Activated B cell treated with CpG ODN at 0.5 μM for 24 hours (primary cell): ENCODE data around the gene PITHD1. TPM values are rescaled to one million over a fixed set of nuclear protein-coding genes. Genes with fewer than 3 reads are reported as not detected.

Experiments
- ATAC-seq: fragments of 200-7000 bp; cut with Tn5 transposase; one replicate; pipeline ENCODE4 v1.10.0; 2021; ENCODE audit warnings: low read depth, mild to moderate bottlenecking, moderate library complexity
- CTCF ChIA-PET: fragments of 350-600 bp; sonication (Branson Sonifier 250); formaldehyde crosslinking; loops from one replicate; lab custom pipeline; 2021; ENCODE audit warnings: antibody characterized with exemption; lab: Charles Lee
- POLR2A ChIA-PET: fragments of 350-600 bp; sonication (Branson Sonifier 250); formaldehyde crosslinking; loops from one replicate; lab custom pipeline; 2021; ENCODE audit warnings: antibody characterized with exemption; lab: Charles Lee
- DNase-seq: peaks from one replicate; pipeline ENCODE4 v3.0.0; 2022
- H3K27ac Mint-ChIP-seq: one replicate; pipeline ENCODE4 v1.8.0; 2020; ENCODE audit warnings: mixed read lengths
- H3K27me3 Mint-ChIP-seq: one replicate; pipeline ENCODE4 v1.8.0; 2021; ENCODE audit warnings: mixed read lengths
- H3K36me3 Mint-ChIP-seq: one replicate; pipeline ENCODE4 v1.8.0; 2021; ENCODE audit warnings: low read depth, mixed read lengths
- H3K4me1 Mint-ChIP-seq: one replicate; pipeline ENCODE4 v1.8.0; 2021; ENCODE audit warnings: mixed read lengths
- H3K4me3 Mint-ChIP-seq: one replicate; pipeline ENCODE4 v1.8.0; 2020; ENCODE audit warnings: mild to moderate bottlenecking, mixed read lengths
- H3K9me3 Mint-ChIP-seq: one replicate; pipeline ENCODE4 v1.8.0; 2020; ENCODE audit warnings: mixed read lengths
- intact Hi-C: fragments of 100-400 bp; cut with micrococcal nuclease; formaldehyde crosslinking; loops from one replicate; pipeline ENCODE4 v1.15.1; 2024
- total RNA-seq: library from RNA; stranded (reverse); gene quantifications from 2 replicates; pipeline ENCODE4 v1.2.3, GENCODE V29; 2022
- TF ChIP-seq, protein P1 (sequence below): fragments of 200-600 bp; IDR thresholded peaks from one replicate; pipeline ENCODE4 v1.8.0; 2022; ENCODE audit warnings: antibody characterized with exemption, mild to moderate bottlenecking

Gene PITHD1
- total RNA-seq, 1 donor from 2014 or later = 58.7 TPM

DNA sequence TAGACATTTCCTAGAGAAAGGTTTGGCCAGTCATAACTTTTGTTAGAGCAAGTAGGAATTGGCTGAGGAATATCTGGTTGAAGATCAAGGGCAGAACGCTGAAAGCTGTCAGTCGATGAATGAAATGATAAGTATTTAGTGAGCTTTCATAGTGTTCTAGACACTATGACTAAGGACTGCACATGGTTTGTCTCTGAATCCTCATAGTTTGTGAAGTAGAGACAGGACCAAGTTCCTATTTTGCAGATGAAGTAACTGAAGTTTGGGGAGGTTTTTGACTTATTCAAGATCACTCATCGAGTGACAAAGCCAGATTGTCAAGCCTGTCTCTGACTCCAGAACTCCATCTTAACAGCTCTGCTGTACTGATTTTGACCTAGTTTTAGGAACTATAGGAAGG is 30.2 kb upstream of the PITHD1 start:
- ChIA-PET POLR2A (interaction anchor here (0.6 to 10.6 kb wide), 3 partner anchors 27 to 60 kb away, joined by 3 to 229 read pairs (median 145); partner anchors contain the start of gene RPL11), CTCF (interaction anchor here (0.8 to 1.4 kb wide), 5 partner anchors 21 to 169 kb away, joined by 3 to 5 read pairs (median 3); partner anchors contain the start of gene RPL11)
- no peak for DNase-seq
- H3K4me1 Mint-ChIP-seq = peaks cover 54% of the 10 kb centered on the region
- H3K4me3 Mint-ChIP-seq = no peak overlapping the region
- no peak for ATAC-seq
- peak overlapping the region; percentile 13 for H3K27ac Mint-ChIP-seq
- H3K36me3 Mint-ChIP-seq = peaks cover 76% of the 10 kb centered on the region
- TF ChIP-seq, protein P1, sequence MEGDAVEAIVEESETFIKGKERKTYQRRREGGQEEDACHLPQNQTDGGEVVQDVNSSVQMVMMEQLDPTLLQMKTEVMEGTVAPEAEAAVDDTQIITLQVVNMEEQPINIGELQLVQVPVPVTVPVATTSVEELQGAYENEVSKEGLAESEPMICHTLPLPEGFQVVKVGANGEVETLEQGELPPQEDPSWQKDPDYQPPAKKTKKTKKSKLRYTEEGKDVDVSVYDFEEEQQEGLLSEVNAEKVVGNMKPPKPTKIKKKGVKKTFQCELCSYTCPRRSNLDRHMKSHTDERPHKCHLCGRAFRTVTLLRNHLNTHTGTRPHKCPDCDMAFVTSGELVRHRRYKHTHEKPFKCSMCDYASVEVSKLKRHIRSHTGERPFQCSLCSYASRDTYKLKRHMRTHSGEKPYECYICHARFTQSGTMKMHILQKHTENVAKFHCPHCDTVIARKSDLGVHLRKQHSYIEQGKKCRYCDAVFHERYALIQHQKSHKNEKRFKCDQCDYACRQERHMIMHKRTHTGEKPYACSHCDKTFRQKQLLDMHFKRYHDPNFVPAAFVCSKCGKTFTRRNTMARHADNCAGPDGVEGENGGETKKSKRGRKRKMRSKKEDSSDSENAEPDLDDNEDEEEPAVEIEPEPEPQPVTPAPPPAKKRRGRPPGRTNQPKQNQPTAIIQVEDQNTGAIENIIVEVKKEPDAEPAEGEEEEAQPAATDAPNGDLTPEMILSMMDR = no peak
- no peaks in the 10 kb centered on the region for H3K27me3 Mint-ChIP-seq
- intact Hi-C loops = loop anchor here (5.0 kb wide), 1 partner anchor 251 kb away; no protein-coding TSS in a partner anchor
- no peaks in the 10 kb centered on the region for H3K9me3 Mint-ChIP-seq

DNA sequence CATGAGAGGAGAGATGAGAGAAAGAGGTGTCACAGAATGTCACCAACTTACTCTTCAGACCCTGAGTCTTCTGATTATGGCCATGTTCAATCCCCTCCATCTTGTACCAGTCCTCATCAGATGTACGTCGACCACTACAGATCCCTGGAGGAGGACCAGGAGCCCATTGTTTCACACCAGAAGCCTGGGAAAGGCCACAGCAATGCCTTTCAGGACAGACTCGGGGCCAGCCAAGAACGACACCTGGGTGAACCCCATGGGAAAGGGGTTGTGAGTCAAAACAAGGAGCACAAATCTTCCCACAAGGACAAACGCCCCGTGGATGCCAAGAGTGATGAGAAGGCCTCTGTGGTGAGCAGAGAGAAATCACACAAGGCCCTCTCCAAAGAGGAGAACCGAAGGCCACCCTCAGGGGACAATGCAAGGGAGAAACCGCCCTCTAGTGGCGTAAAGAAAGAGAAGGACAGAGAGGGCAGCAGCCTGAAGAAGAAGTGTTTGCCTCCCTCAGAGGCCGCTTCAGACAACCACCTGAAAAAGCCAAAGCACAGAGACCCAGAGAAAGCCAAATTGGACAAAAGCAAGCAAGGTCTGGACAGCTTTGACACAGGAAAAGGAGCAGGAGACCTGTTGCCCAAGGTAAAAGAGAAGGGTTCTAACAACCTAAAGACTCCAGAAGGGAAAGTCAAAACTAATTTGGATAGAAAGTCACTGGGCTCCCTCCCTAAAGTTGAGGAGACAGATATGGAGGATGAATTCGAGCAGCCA is 27.0 kb upstream of the PITHD1 start:
- TF ChIP-seq, protein P1 = peak; percentile 25
- CTCF ChIA-PET = interaction anchor here (0.7 to 1.3 kb wide), 6 partner anchors 21 to 207 kb away, joined by 3 to 7 read pairs (median 4); partner anchors contain the start of gene RPL11
- intact Hi-C loops = loop anchor here (1.0 to 2.0 kb wide), 4 partner anchors 40 to 207 kb away; partner anchors contain the start of genes LYPLA2 and RPL11
- H3K27me3 Mint-ChIP-seq = no peaks in the 10 kb centered on the region
- H3K36me3 Mint-ChIP-seq = peaks cover 93% of the 10 kb centered on the region
- DNase-seq (no peak), ATAC-seq (peak; percentile 84)
- H3K4me1 Mint-ChIP-seq = peaks cover 33% of the 10 kb centered on the region
- POLR2A ChIA-PET = interaction anchor here (0.7 to 1.2 kb wide), 2 partner anchors 21 to 59 kb away, joined by 3 to 9 read pairs; partner anchors contain the start of gene RPL11
- no peaks in the 10 kb centered on the region for H3K9me3 Mint-ChIP-seq
- peak overlapping the region; percentile 41 for H3K27ac Mint-ChIP-seq
- no peak overlapping the region for H3K4me3 Mint-ChIP-seq

DNA sequence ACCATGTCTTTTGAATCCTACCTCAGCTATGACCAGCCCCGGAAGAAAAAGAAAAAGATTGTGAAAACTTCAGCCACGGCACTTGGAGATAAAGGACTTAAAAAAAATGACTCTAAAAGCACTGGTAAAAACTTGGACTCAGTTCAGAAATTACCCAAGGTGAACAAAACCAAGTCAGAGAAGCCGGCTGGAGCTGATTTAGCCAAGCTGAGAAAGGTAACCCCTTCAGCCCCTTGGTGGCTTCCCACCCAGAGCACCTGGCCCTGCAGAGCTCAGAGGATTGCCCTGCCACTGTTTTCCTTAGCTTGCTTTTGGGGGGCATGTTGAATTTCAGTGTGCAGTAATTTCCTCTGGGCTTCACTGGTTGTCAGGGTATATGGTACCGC is 26.4 kb upstream of the PITHD1 start:
- no peaks in the 10 kb centered on the region for H3K9me3 Mint-ChIP-seq
- ChIA-PET CTCF (interaction anchor here (0.7 to 1.3 kb wide), 7 partner anchors 20 to 207 kb away, joined by 3 to 7 read pairs (median 4); partner anchors contain the start of gene RPL11), POLR2A (interaction anchor here (0.7 to 1.2 kb wide), 2 partner anchors 21 to 60 kb away, joined by 3 to 9 read pairs; partner anchors contain the start of gene RPL11)
- TF ChIP-seq, protein P1 = no peak
- H3K27ac Mint-ChIP-seq = no peak overlapping the region
- H3K4me3 Mint-ChIP-seq = no peak overlapping the region
- no peaks in the 10 kb centered on the region for H3K27me3 Mint-ChIP-seq
- no peak for ATAC-seq
- H3K4me1 Mint-ChIP-seq = peaks cover 31% of the 10 kb centered on the region
- intact Hi-C loops = loop anchor here (1.0 to 2.0 kb wide), 4 partner anchors 39 to 208 kb away; partner anchors contain the start of genes LYPLA2 and RPL11
- DNase-seq = no peak
- peaks cover 94% of the 10 kb centered on the region for H3K36me3 Mint-ChIP-seq

DNA sequence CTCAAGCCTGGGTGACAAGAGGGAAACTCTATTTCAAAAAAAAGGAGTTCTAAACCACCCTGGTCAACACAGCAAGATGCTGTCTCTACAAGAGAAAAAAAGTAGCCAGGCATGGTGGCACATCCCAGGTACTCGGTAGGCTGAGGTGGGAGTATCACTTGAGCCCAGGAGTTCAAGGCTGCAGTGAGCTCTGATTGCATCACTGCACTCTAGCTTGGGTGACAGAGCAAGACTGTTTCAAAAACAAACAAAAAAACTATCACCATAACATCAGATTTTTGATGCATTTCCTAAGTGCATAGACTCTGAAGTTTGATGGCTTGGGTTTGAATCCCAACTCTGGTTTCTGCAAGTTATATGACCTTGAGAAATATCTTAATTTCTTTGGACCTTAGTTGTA is 25.3 kb upstream of the PITHD1 start:
- intact Hi-C loops = no loop called here
- Mint-ChIP-seq H3K27ac (no peak overlapping the region), H3K27me3 (no peaks in the 10 kb centered on the region), H3K4me3 (no peak overlapping the region), H3K9me3 (no peaks in the 10 kb centered on the region), H3K4me1 (peaks cover 20% of the 10 kb centered on the region), H3K36me3 (peaks cover 92% of the 10 kb centered on the region)
- ChIA-PET CTCF (interaction anchor here (1.2 kb wide), 2 partner anchors 26 to 59 kb away, joined by 3 read pairs; no protein-coding TSS in a partner anchor), POLR2A (no interaction called here)
- ATAC-seq (no peak), DNase-seq (no peak)
- TF ChIP-seq, protein P1 = no peak

DNA sequence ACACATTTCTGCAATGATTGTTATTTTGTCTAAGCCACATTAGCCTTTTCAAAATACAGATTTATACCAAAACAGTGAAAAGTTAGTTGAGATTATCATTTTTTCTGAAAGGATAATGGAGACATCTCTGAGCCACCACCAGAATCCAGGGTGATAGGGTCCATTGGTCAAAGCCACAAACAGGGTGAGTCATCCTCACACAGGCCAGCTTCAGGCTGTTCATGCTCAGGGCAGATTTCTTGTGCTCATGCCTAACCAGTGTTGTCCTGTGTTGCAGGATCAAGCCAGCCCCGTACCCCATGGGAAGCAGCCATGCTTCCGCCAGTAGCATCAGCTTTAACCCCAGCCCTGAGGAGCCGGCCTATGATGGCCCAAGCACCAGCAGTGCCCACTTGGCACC is 21.5 kb upstream of the PITHD1 start:
- Mint-ChIP-seq H3K4me3 (no peak overlapping the region), H3K27ac (no peak overlapping the region), H3K9me3 (no peaks in the 10 kb centered on the region), H3K4me1 (peaks cover 4% of the 10 kb centered on the region), H3K27me3 (no peaks in the 10 kb centered on the region), H3K36me3 (peaks cover 91% of the 10 kb centered on the region)
- ATAC-seq (peak; percentile 40), DNase-seq (no peak)
- CTCF ChIA-PET = no interaction called here
- intact Hi-C loops = no loop called here
- POLR2A ChIA-PET = interaction anchor here (0.6 to 0.9 kb wide), 2 partner anchors 13 to 134 kb away, joined by 3 read pairs; no protein-coding TSS in a partner anchor
- TF ChIP-seq, protein P1 = no peak
